AG09309 (cell line): ENCODE measurements around the gene OLFML1.

Source experiments
- DNase-seq: peaks from one replicate; pipeline ENCODE4 v3.0.0-alpha.2; 2010; ENCODE audit warnings: low read depth
- H3K4me3 ChIP-seq: 2 replicates; pipeline ENCODE4 v1.5.1; 2011; ENCODE audit warnings: mild to moderate bottlenecking, low read depth, low read length, moderate library complexity; ENCODE audit not compliant: control insufficient read depth
- TF ChIP-seq, protein P1 (sequence below): IDR thresholded peaks from 2 replicates; pipeline ENCODE4 v1.5.1; 2011; ENCODE audit warnings: mild to moderate bottlenecking, low read depth, low read length, inconsistent platforms; ENCODE audit not compliant: insufficient read depth, control insufficient read depth; ENCODE audit errors: missing control alignments

Gene OLFML1

DNA sequence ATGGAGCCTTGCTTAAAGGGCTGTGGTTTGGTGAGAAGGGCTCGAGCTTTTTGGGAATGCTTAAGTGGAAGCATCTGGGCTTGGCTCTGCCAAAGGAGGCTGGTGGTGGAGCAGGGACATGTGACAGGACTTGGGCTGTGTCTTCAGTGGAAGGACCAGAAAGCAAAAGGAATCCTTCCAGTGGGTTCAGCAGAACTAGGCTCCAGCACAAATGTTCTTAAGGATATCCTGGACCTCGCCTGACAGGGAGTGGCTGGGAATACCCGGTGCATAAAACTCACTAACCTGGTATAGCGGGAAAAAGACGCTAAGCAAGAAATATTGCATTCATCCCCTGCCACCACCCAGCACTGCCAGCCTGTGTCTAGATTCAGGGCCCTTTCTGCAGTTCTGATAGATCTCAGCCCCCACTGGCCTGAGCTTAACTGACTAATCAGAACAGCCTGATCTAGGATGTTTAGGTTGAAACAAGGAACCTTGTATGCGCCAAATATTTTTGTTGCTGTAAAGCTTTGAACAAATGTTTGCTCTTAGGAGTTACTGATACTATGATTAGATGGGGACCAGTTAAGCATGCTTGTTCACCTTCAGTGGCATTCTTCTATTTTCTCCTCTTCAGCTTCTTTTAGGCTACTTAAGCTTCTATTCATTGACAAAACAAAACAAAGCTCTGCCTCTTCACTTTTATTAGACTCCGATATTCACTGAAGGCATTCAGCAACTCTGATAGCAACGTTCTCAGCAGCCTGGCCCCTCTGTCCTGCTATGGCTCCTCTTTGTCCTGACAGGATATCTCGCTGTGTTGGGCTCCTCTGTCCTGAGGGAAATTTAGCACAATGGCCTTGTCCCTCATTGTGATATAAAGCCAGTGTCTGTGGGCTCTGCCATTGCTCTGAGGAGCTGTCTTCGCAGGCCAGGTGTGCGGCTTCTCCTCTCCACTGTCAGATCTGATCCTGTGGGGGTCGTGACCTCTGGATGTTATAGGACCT lies 53.5 kb downstream of the OLFML1 start:
- H3K4me3 ChIP-seq = no peak overlapping the region
- DNase-seq = no peak
- TF ChIP-seq, protein P1, sequence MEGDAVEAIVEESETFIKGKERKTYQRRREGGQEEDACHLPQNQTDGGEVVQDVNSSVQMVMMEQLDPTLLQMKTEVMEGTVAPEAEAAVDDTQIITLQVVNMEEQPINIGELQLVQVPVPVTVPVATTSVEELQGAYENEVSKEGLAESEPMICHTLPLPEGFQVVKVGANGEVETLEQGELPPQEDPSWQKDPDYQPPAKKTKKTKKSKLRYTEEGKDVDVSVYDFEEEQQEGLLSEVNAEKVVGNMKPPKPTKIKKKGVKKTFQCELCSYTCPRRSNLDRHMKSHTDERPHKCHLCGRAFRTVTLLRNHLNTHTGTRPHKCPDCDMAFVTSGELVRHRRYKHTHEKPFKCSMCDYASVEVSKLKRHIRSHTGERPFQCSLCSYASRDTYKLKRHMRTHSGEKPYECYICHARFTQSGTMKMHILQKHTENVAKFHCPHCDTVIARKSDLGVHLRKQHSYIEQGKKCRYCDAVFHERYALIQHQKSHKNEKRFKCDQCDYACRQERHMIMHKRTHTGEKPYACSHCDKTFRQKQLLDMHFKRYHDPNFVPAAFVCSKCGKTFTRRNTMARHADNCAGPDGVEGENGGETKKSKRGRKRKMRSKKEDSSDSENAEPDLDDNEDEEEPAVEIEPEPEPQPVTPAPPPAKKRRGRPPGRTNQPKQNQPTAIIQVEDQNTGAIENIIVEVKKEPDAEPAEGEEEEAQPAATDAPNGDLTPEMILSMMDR = no peak

DNA sequence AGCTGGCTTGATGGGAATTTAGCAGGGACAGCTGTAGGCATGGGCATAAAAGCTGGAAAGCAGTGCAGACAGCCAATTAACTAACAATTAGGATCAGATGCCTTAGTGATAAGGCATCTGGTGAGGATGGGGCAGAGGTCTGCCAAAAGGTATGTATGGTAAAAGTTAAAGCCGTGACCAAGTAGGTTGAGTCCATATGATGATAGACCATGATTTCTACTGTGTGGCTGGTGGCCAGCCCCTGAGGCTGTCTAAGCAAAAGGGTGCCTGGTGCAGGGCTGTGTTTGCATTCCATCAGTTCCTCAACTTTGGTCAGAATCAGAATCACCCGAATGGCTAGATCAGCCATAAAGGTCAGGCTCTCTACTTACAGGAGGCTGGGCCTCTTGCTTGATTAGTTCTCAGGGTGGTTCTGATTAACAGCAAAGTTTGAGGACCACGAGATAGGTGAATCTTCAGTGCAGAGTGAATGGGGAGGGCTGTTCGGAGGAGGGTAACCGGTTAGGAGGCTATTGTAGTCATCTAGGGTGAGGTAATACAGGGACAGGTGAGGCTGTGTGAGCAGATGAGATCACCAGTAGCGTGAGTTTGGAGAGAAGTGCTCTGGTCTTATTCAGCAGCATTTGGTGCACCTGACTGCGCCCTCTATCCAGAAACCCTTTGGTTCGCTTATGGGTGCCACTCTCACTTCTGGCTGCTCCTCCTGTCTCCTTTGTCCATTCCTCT lies 55.7 kb downstream of the OLFML1 start:
- TF ChIP-seq, protein P1 = no peak
- DNase-seq = no peak
- H3K4me3 ChIP-seq = no peak overlapping the region

DNA sequence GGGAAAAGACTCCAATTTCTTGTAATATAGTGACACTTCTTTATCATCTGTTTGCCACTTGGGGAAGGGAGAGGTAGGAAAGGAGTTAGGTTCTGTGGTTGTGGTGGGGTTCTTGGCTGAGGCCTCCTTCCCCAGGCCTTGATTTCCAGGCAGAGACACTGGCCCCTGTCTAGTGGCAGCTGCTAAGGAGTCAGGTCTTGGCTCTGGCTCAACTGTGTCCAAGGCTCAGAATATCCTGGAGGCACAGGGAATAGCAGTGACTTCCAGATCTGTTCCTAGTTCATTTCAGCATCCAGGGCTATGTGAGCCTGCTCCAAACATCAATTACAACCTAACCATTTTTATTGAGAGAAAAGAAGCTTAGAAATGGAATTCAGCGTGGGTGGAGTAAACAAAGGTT lies 58.0 kb downstream of the OLFML1 start:
- TF ChIP-seq, protein P1 = no peak
- no peak for DNase-seq

DNA sequence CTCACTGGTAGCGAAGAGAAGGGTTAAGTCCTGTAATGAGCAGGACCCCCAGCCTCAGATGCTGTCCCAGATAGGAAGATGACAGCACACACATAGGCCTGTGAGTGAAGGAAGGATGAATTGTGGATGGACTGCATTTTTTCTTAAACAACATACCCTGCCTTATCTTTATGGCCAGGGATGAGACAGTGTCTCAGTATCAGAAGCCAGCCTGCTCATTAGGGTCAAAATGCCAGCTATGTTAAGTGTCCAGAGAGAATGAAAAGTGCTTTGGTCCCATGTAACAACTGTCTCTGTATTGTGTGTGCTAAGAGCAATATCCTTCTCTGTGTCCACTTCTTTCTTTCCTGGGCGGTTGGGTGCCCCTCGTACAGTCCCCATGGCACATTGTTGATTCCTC lies 58.7 kb downstream of the OLFML1 start:
- no peak for DNase-seq
- no peak overlapping the region for H3K4me3 ChIP-seq
- TF ChIP-seq, protein P1 = no peak

More for the DNA sequence above, 58.0 kb downstream of the OLFML1 start:
- H3K4me3 ChIP-seq = no peak overlapping the region

DNA sequence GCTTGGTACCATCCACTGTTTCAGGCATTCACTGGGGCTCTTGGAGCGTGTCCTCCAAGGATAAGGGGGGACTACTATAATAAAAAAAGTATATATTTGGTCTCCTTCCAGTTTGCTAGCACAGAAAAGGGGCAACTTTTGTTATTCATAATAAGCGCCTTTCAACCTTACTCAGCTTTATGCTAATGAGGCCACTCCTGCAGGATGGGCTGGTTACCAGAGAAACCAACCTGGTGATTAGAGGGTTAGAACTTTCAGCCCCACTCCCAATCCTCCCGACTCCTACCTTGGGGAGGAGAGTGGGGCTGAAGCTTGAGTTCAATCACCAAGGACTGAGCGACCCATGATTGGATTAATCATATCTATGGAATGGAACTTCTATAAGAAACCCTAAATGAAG lies 60.3 kb downstream of the OLFML1 start:
- DNase-seq = no peak
- no peak overlapping the region for H3K4me3 ChIP-seq
- TF ChIP-seq, protein P1 = no peak

DNA sequence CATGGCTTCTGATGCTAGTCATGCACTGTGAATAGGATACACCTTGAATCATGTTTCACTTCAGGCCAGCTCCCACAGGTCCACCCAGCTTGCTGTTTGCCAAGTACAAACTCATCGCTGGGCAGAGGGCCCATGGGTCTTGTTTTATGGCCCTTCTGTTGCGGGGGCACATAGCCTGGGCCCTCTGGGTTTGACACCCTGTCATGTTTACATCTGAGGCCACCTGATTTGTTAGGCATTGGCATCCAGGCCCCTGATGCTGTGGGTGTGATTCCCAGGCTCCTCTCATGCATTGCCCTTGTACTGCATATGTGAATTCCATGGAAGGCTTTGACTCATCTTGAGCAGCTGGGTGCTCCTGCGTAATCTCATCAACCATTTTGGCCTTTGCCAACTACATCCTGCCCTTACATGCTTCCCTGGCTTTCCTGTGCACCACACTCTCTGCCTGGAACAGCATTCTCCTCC lies 61.1 kb downstream of the OLFML1 start:
- TF ChIP-seq, protein P1 = no peak
- DNase-seq = no peak
- no peak overlapping the region for H3K4me3 ChIP-seq
